KMS-11 (cell line): ENCODE results near the gene SNAP23.
A peak's percentile ranks its signal among the peaks of the same experiment; 100 is the strongest.
"Not testable (repeated sequence)": the region's sequence is repeated elsewhere in the genome, so short reads cannot be mapped to it uniquely, and the experiment has no call there.

ENCODE experiments used
- H2AFZ ChIP-seq: fragments of 200-600 bp; sonication (generic); 2 replicates; pipeline ENCODE4 v1.6.1; 2016; ENCODE audit warnings: antibody characterized with exemption, mixed run types, low read depth
- H3K27ac ChIP-seq: fragments of 200-600 bp; sonication (generic); 2 replicates; pipeline ENCODE4 v1.6.1; 2016; ENCODE audit warnings: mild to moderate bottlenecking, mixed run types
- H3K27me3 ChIP-seq: fragments of 200-600 bp; sonication (generic); 2 replicates; pipeline ENCODE4 v1.6.1; 2017; ENCODE audit warnings: mild to moderate bottlenecking, low read depth, mixed run types, moderate library complexity; ENCODE audit not compliant: insufficient read depth
- H3K36me3 ChIP-seq: fragments of 200-600 bp; sonication (generic); 2 replicates; pipeline ENCODE4 v1.6.1; 2017; ENCODE audit warnings: mild to moderate bottlenecking, mixed run types; ENCODE audit not compliant: insufficient read depth
- H3K4me1 ChIP-seq: fragments of 200-600 bp; sonication (generic); 2 replicates; pipeline ENCODE4 v1.6.1; 2016; ENCODE audit warnings: mild to moderate bottlenecking, low read depth, mixed run types; ENCODE audit not compliant: poor library complexity, severe bottlenecking
- H3K4me2 ChIP-seq: fragments of 200-600 bp; sonication (generic); 2 replicates; pipeline ENCODE4 v1.7.0; 2016; ENCODE audit warnings: mild to moderate bottlenecking, mixed run types
- H3K4me3 ChIP-seq: fragments of 200-600 bp; sonication (generic); IDR thresholded peaks from 2 replicates; pipeline ENCODE4 v1.6.1; 2017; ENCODE audit warnings: low read depth, low read length, mixed read lengths; ENCODE audit not compliant: insufficient read depth
- H3K79me2 ChIP-seq: fragments of 200-600 bp; sonication (generic); 2 replicates; pipeline ENCODE4 v1.6.1; 2016; ENCODE audit warnings: low read depth, mixed run types; ENCODE audit not compliant: insufficient read depth
- H3K9ac ChIP-seq: fragments of 200-600 bp; sonication (generic); 2 replicates; pipeline ENCODE4 v1.6.1; 2016; ENCODE audit warnings: mild to moderate bottlenecking, mixed run types
- H4K20me1 ChIP-seq: fragments of 200-600 bp; sonication (generic); 2 replicates; pipeline ENCODE4 v1.6.1; 2016; ENCODE audit warnings: mild to moderate bottlenecking, mixed run types; ENCODE audit not compliant: insufficient read depth
- CTCF ChIP-seq: fragments of 200-600 bp; sonication (generic); conservative IDR thresholded peaks from 2 replicates; pipeline ENCODE4 v1.6.1; 2017; ENCODE audit warnings: low read depth, mild to moderate bottlenecking, antibody characterized with exemption, low read length, moderate library complexity, mixed read lengths

The SNAP23 gene

GRCh38 chr15:42549741-42550392 lies 54.4 kb downstream of the SNAP23 start:
- no peak for TF ChIP-seq CTCF
- Histone ChIP-seq H3K9ac (peak overlapping the region; percentile 87; the same call in 1 of the 2 replicates), H3K4me3 (no peak overlapping the region), H3K27ac (no peak overlapping the region), H3K4me2 (peak overlapping the region; percentile 100), H2AFZ (no peak overlapping the region), H4K20me1 (no peaks in the 10 kb centered on the region), H3K36me3 (no peaks in the 10 kb centered on the region), H3K27me3 (no peaks in the 10 kb centered on the region), H3K4me1 (peaks cover 63% of the 10 kb centered on the region), H3K79me2 (peaks cover 75% of the 10 kb centered on the region)

GRCh38 chr15:42553554-42553953 lies 58.1 kb downstream of the SNAP23 start:
- H3K9ac ChIP-seq, result no peak overlapping the region
- no peaks in the 10 kb centered on the region for H4K20me1 ChIP-seq
- H3K4me2 ChIP-seq, result 0 out of 2 replicates have a peak overlapping the region, but pooled peaks have one; percentile 5
- no peaks in the 10 kb centered on the region for H3K27me3 ChIP-seq
- H3K4me1 ChIP-seq, result peaks cover 35% of the 10 kb centered on the region
- H3K36me3 ChIP-seq, result no peaks in the 10 kb centered on the region
- H3K4me3 ChIP-seq, result no peak overlapping the region
- peaks cover 81% of the 10 kb centered on the region for H3K79me2 ChIP-seq
- no peak for TF ChIP-seq CTCF
- H2AFZ ChIP-seq, result no peak overlapping the region
- H3K27ac ChIP-seq, result no peak overlapping the region

- not testable (repeated sequence) for H3K27ac ChIP-seq, H4K20me1 ChIP-seq, H3K4me3 ChIP-seq, H3K36me3 ChIP-seq, H2AFZ ChIP-seq, H3K9ac ChIP-seq, H3K4me2 ChIP-seq, H3K27me3 ChIP-seq
- H3K79me2 ChIP-seq, result peaks cover 51% of the 10 kb centered on the region
- peaks cover 15% of the 10 kb centered on the region for H3K4me1 ChIP-seq
Observed at GRCh38 chr15:42556550-42557207, 61.2 kb downstream of the SNAP23 start.

- Histone ChIP-seq H2AFZ (no peak overlapping the region), H3K79me2 (peaks cover 31% of the 10 kb centered on the region; the same call in 1 of the 2 replicates), H3K4me3 (no peak overlapping the region), H3K27me3 (no peaks in the 10 kb centered on the region), H3K9ac (no peak overlapping the region), H4K20me1 (no peaks in the 10 kb centered on the region), H3K36me3 (no peaks in the 10 kb centered on the region; the same call in 1 of the 2 replicates), H3K4me2 (no peak overlapping the region), H3K4me1 (peaks cover 3% of the 10 kb centered on the region), H3K27ac (no peak overlapping the region)
- no peak for TF ChIP-seq CTCF
Observed at GRCh38 chr15:42558739-42559138, 63.3 kb downstream of the SNAP23 start.
